ENCODE data around the gene LPP. TPM values are rescaled to one million over a fixed set of nuclear protein-coding genes. Genes with fewer than 3 reads are reported as not detected.

The LPP gene
- total RNA-seq, 1 donor from 2014 or later: 96.7 TPM

DNA sequence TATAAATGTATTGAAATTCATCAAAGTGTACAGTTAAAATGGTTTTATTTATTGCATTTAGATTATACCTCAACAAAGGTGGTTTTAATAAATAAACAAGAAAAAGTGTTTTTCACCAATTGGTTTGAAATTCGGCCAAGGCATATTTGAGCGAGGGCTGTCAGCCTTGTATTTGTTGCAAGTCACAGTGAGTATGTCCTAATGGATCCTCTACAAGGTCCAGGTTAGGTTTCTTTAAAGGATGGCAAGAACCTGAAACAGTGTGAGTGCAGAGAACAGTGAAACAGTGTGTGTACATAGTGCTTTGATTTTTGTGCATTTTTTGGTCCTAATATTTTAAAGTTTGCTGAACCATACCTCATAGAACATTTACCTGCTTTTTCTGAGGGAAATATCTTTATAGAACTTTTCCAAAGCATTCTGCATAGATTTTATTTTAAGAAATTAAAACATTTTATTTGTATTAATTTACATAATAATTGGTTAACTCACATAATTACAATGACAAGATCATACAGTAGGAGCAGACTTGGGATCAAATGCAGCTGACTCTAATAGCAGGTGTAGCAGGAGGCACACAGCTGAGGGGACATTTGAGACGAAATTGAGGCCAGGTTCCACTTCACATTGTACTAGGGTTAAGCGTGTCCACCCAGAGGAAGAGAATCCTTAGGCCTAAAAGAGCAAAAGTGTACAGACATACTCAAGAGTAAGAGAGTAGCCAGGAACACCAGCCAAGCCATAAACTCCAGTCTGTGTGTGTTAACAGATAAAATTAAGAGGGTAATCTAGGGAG is 589.0 kb downstream of the LPP start:
- H3K36me3 Mint-ChIP-seq: no peaks in the 10 kb centered on the region
- peaks cover 8% of the 10 kb centered on the region for H3K4me1 Mint-ChIP-seq (ENCODE audit: unreplicated experiment)
- no peaks in the 10 kb centered on the region for H3K9me3 Mint-ChIP-seq
- no peaks in the 10 kb centered on the region for H3K27me3 Mint-ChIP-seq
- no peak overlapping the region for H3K4me3 Mint-ChIP-seq
- DNase-seq (ENCODE audit: extremely low spot score, unreplicated experiment): no peak
- H3K27ac Mint-ChIP-seq: no peak overlapping the region
- no peak for TF ChIP-seq CTCF (conservative IDR thresholded peaks at IDR 0.05)

- Mint-ChIP-seq H3K27me3 (no peaks in the 10 kb centered on the region), H3K9me3 (no peaks in the 10 kb centered on the region), H3K4me3 (no peak overlapping the region), H3K36me3 (peaks cover 1% of the 10 kb centered on the region), H3K27ac (no peak overlapping the region), H3K4me1 (ENCODE audit: unreplicated experiment) (peaks cover 8% of the 10 kb centered on the region)
- TF ChIP-seq CTCF (conservative IDR thresholded peaks at IDR 0.05): no peak
- DNase-seq (ENCODE audit: extremely low spot score, unreplicated experiment): no peak
These were observed 590.2 kb downstream of the LPP start for GRCh38 chr3:188744166-188744565.

GRCh38 chr3:188745031-188745430 is 591.1 kb downstream of the LPP start:
- H3K4me1 Mint-ChIP-seq (ENCODE audit: unreplicated experiment): peaks cover 8% of the 10 kb centered on the region
- no peak overlapping the region for H3K27ac Mint-ChIP-seq
- no peaks in the 10 kb centered on the region for H3K9me3 Mint-ChIP-seq
- TF ChIP-seq CTCF (conservative IDR thresholded peaks at IDR 0.05): no peak
- H3K4me3 Mint-ChIP-seq: no peak overlapping the region
- peaks cover 3% of the 10 kb centered on the region for H3K36me3 Mint-ChIP-seq
- no peak for DNase-seq (ENCODE audit: extremely low spot score, unreplicated experiment)
- H3K27me3 Mint-ChIP-seq: no peaks in the 10 kb centered on the region

- no peaks in the 10 kb centered on the region for H3K9me3 Mint-ChIP-seq
- no peak for DNase-seq (ENCODE audit: extremely low spot score, unreplicated experiment)
- no peak overlapping the region for H3K4me3 Mint-ChIP-seq
- H3K27ac Mint-ChIP-seq: no peak overlapping the region
- TF ChIP-seq CTCF (conservative IDR thresholded peaks at IDR 0.05): no peak
- no peaks in the 10 kb centered on the region for H3K27me3 Mint-ChIP-seq
- H3K36me3 Mint-ChIP-seq: peaks cover 3% of the 10 kb centered on the region
- peaks cover 8% of the 10 kb centered on the region for H3K4me1 Mint-ChIP-seq (ENCODE audit: unreplicated experiment)
These were observed 592.4 kb downstream of the LPP start for GRCh38 chr3:188746291-188746783.

DNA sequence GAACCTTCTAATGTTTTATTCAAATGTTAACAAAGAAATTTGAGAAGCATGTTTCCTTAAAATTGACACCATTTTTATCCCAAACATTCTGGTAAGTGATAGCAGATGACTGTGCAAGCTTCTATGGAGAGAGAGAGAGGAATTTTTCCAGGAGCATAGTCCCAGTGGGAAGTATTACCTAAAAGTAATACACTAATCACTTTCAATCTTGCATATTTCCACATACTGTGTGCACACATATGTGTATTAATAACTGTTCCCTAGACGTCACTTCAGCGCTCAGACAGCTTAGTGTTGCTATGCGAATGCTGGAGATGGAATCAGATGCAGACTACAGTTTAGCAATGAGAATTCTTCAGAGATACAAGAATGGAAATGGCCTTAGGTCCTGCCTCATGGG is 593.5 kb downstream of the LPP start:
- Mint-ChIP-seq H3K4me3 (no peak overlapping the region), H3K4me1 (ENCODE audit: unreplicated experiment) (peaks cover 8% of the 10 kb centered on the region), H3K36me3 (peaks cover 3% of the 10 kb centered on the region), H3K27me3 (no peaks in the 10 kb centered on the region), H3K27ac (no peak overlapping the region), H3K9me3 (no peaks in the 10 kb centered on the region)
- no peak for DNase-seq (ENCODE audit: extremely low spot score, unreplicated experiment)
- no peak for TF ChIP-seq CTCF (conservative IDR thresholded peaks at IDR 0.05)

Measured in type B pancreatic cell (in vitro differentiated cells).